ENCODE measurements around the gene LMO3. TPM values are rescaled to one million over a fixed set of nuclear protein-coding genes. Genes with fewer than 3 reads are reported as not detected.

Gene LMO3
- total and polyA plus RNA-seq, 2 donors, result 12.7 to 61.9 TPM

GRCh38 chr12:16568873-16569272 lies 37.1 kb downstream of the LMO3 start:
- WGBS, result 55% methylated on average over 1 of the region's 1 CpG
- DNase-seq (ENCODE audit: low read depth in 6 of 9, low spot score in 9 of 9), result no peak
- H3K27ac ChIP-seq (ENCODE audit: low read depth in 1 of 2, low read length in 1 of 2), result no peak overlapping the region

GRCh38 chr12:16564675-16565074 lies 41.3 kb downstream of the LMO3 start:
- Histone ChIP-seq H3K27me3 (ENCODE audit: control insufficient read depth in 2 of 2, insufficient read depth in 1 of 2, low read length in 1 of 2) (no peaks in the 10 kb centered on the region), H3K36me3 (ENCODE audit: control insufficient read depth in 2 of 2, insufficient read depth in 2 of 2, low read length in 1 of 2) (no peaks in the 10 kb centered on the region), H3K4me3 (ENCODE audit: low read length in 2 of 2) (no peak overlapping the region), H3K27ac (ENCODE audit: low read depth in 1 of 2, low read length in 1 of 2) (no peak overlapping the region), H3K4me1 (ENCODE audit: control insufficient read depth in 2 of 2, insufficient read depth in 2 of 2, low read length in 2 of 2) (no peaks in the 10 kb centered on the region), H3K9me3 (ENCODE audit: control insufficient read depth in 2 of 2, insufficient read depth in 1 of 2, low read length in 1 of 2) (no peaks in the 10 kb centered on the region)
- WGBS, result 68% methylated on average over 1 of the region's 1 CpG
- DNase-seq (ENCODE audit: low read depth in 6 of 9, low spot score in 9 of 9), result no peak

More at GRCh38 chr12:16568873-16569272, 37.1 kb downstream of the LMO3 start:
- no peak overlapping the region for H3K4me3 ChIP-seq (ENCODE audit: low read length in 2 of 2)
- H3K27me3 ChIP-seq (ENCODE audit: control insufficient read depth in 2 of 2, insufficient read depth in 1 of 2, low read length in 1 of 2), result no peaks in the 10 kb centered on the region
- H3K36me3 ChIP-seq (ENCODE audit: control insufficient read depth in 2 of 2, insufficient read depth in 2 of 2, low read length in 1 of 2), result no peaks in the 10 kb centered on the region
- H3K9me3 ChIP-seq (ENCODE audit: control insufficient read depth in 2 of 2, insufficient read depth in 1 of 2, low read length in 1 of 2), result no peaks in the 10 kb centered on the region
- H3K4me1 ChIP-seq (ENCODE audit: control insufficient read depth in 2 of 2, insufficient read depth in 2 of 2, low read length in 2 of 2), result no peaks in the 10 kb centered on the region

GRCh38 chr12:16563504-16563903 lies 42.5 kb downstream of the LMO3 start:
- 66% methylated on average over 3 of the region's 3 CpGs for WGBS
- no peaks in the 10 kb centered on the region for H3K27me3 ChIP-seq (ENCODE audit: control insufficient read depth in 2 of 2, insufficient read depth in 1 of 2, low read length in 1 of 2)
- H3K27ac ChIP-seq (ENCODE audit: low read depth in 1 of 2, low read length in 1 of 2), result no peak overlapping the region
- no peak overlapping the region for H3K4me3 ChIP-seq (ENCODE audit: low read length in 2 of 2)
- H3K36me3 ChIP-seq (ENCODE audit: control insufficient read depth in 2 of 2, insufficient read depth in 2 of 2, low read length in 1 of 2), result no peaks in the 10 kb centered on the region
- H3K4me1 ChIP-seq (ENCODE audit: control insufficient read depth in 2 of 2, insufficient read depth in 2 of 2, low read length in 2 of 2), result no peaks in the 10 kb centered on the region
- H3K9me3 ChIP-seq (ENCODE audit: control insufficient read depth in 2 of 2, insufficient read depth in 1 of 2, low read length in 1 of 2), result no peaks in the 10 kb centered on the region
- DNase-seq (ENCODE audit: low read depth in 6 of 9, low spot score in 9 of 9), result no peak

GRCh38 chr12:16562921-16563320 lies 43.0 kb downstream of the LMO3 start:
- DNase-seq (ENCODE audit: low read depth in 6 of 9, low spot score in 9 of 9), result no peak
- 92% methylated on average over 6 of the region's 6 CpGs for WGBS
- Histone ChIP-seq H3K27me3 (ENCODE audit: control insufficient read depth in 2 of 2, insufficient read depth in 1 of 2, low read length in 1 of 2) (no peaks in the 10 kb centered on the region), H3K9me3 (ENCODE audit: control insufficient read depth in 2 of 2, insufficient read depth in 1 of 2, low read length in 1 of 2) (no peaks in the 10 kb centered on the region), H3K36me3 (ENCODE audit: control insufficient read depth in 2 of 2, insufficient read depth in 2 of 2, low read length in 1 of 2) (no peaks in the 10 kb centered on the region), H3K4me1 (ENCODE audit: control insufficient read depth in 2 of 2, insufficient read depth in 2 of 2, low read length in 2 of 2) (no peaks in the 10 kb centered on the region), H3K4me3 (ENCODE audit: low read length in 2 of 2) (no peak overlapping the region), H3K27ac (ENCODE audit: low read depth in 1 of 2, low read length in 1 of 2) (no peak overlapping the region)

GRCh38 chr12:16562435-16562834 lies 43.5 kb downstream of the LMO3 start:
- 93% methylated on average over 3 of the region's 3 CpGs for WGBS
- Histone ChIP-seq H3K27ac (ENCODE audit: low read depth in 1 of 2, low read length in 1 of 2) (no peak overlapping the region), H3K36me3 (ENCODE audit: control insufficient read depth in 2 of 2, insufficient read depth in 2 of 2, low read length in 1 of 2) (no peaks in the 10 kb centered on the region), H3K4me3 (ENCODE audit: low read length in 2 of 2) (no peak overlapping the region), H3K4me1 (ENCODE audit: control insufficient read depth in 2 of 2, insufficient read depth in 2 of 2, low read length in 2 of 2) (no peaks in the 10 kb centered on the region), H3K27me3 (ENCODE audit: control insufficient read depth in 2 of 2, insufficient read depth in 1 of 2, low read length in 1 of 2) (no peaks in the 10 kb centered on the region), H3K9me3 (ENCODE audit: control insufficient read depth in 2 of 2, insufficient read depth in 1 of 2, low read length in 1 of 2) (no peaks in the 10 kb centered on the region)
- DNase-seq (ENCODE audit: low read depth in 6 of 9, low spot score in 9 of 9), result no peak

GRCh38 chr12:16560273-16560672 lies 45.7 kb downstream of the LMO3 start:
- no peaks in the 10 kb centered on the region for H3K9me3 ChIP-seq (ENCODE audit: control insufficient read depth in 2 of 2, insufficient read depth in 1 of 2, low read length in 1 of 2)
- H3K4me1 ChIP-seq (ENCODE audit: control insufficient read depth in 2 of 2, insufficient read depth in 2 of 2, low read length in 2 of 2), result no peaks in the 10 kb centered on the region
- 71% methylated on average over 5 of the region's 5 CpGs for WGBS
- no peak overlapping the region for H3K4me3 ChIP-seq (ENCODE audit: low read length in 2 of 2)
- H3K27ac ChIP-seq (ENCODE audit: low read depth in 1 of 2, low read length in 1 of 2), result no peak overlapping the region
- H3K27me3 ChIP-seq (ENCODE audit: control insufficient read depth in 2 of 2, insufficient read depth in 1 of 2, low read length in 1 of 2), result no peaks in the 10 kb centered on the region
- DNase-seq (ENCODE audit: low read depth in 6 of 9, low spot score in 9 of 9), result no peak
- H3K36me3 ChIP-seq (ENCODE audit: control insufficient read depth in 2 of 2, insufficient read depth in 2 of 2, low read length in 1 of 2), result no peaks in the 10 kb centered on the region

GRCh38 chr12:16555630-16556029 lies 50.3 kb downstream of the LMO3 start:
- DNase-seq (ENCODE audit: low read depth in 6 of 9, low spot score in 9 of 9), result no peak
- no peaks in the 10 kb centered on the region for H3K9me3 ChIP-seq (ENCODE audit: control insufficient read depth in 2 of 2, insufficient read depth in 1 of 2, low read length in 1 of 2)
- H3K4me3 ChIP-seq (ENCODE audit: low read length in 2 of 2), result no peak overlapping the region
- WGBS, result 18% methylated on average over 7 of the region's 7 CpGs
- no peak overlapping the region for H3K27ac ChIP-seq (ENCODE audit: low read depth in 1 of 2, low read length in 1 of 2)
- no peaks in the 10 kb centered on the region for H3K4me1 ChIP-seq (ENCODE audit: control insufficient read depth in 2 of 2, insufficient read depth in 2 of 2, low read length in 2 of 2)
- no peaks in the 10 kb centered on the region for H3K27me3 ChIP-seq (ENCODE audit: control insufficient read depth in 2 of 2, insufficient read depth in 1 of 2, low read length in 1 of 2)
- no peaks in the 10 kb centered on the region for H3K36me3 ChIP-seq (ENCODE audit: control insufficient read depth in 2 of 2, insufficient read depth in 2 of 2, low read length in 1 of 2)

GRCh38 chr12:16553457-16553856 lies 52.5 kb downstream of the LMO3 start:
- no peak overlapping the region for H3K27ac ChIP-seq (ENCODE audit: low read depth in 1 of 2, low read length in 1 of 2)
- no peaks in the 10 kb centered on the region for H3K4me1 ChIP-seq (ENCODE audit: control insufficient read depth in 2 of 2, insufficient read depth in 2 of 2, low read length in 2 of 2)
- H3K27me3 ChIP-seq (ENCODE audit: control insufficient read depth in 2 of 2, insufficient read depth in 1 of 2, low read length in 1 of 2), result no peaks in the 10 kb centered on the region
- no peaks in the 10 kb centered on the region for H3K9me3 ChIP-seq (ENCODE audit: control insufficient read depth in 2 of 2, insufficient read depth in 1 of 2, low read length in 1 of 2)
- H3K4me3 ChIP-seq (ENCODE audit: low read length in 2 of 2), result no peak overlapping the region
- no peaks in the 10 kb centered on the region for H3K36me3 ChIP-seq (ENCODE audit: control insufficient read depth in 2 of 2, insufficient read depth in 2 of 2, low read length in 1 of 2)
- WGBS, result 83% methylated on average over 3 of the region's 3 CpGs
- DNase-seq (ENCODE audit: low read depth in 6 of 9, low spot score in 9 of 9), result no peak

- no peak for DNase-seq (ENCODE audit: low read depth in 6 of 9, low spot score in 9 of 9)
- H3K27ac ChIP-seq (ENCODE audit: low read depth in 1 of 2, low read length in 1 of 2), result no peak overlapping the region
- no peaks in the 10 kb centered on the region for H3K9me3 ChIP-seq (ENCODE audit: control insufficient read depth in 2 of 2, insufficient read depth in 1 of 2, low read length in 1 of 2)
- no peak overlapping the region for H3K4me3 ChIP-seq (ENCODE audit: low read length in 2 of 2)
- H3K27me3 ChIP-seq (ENCODE audit: control insufficient read depth in 2 of 2, insufficient read depth in 1 of 2, low read length in 1 of 2), result no peaks in the 10 kb centered on the region
- H3K36me3 ChIP-seq (ENCODE audit: control insufficient read depth in 2 of 2, insufficient read depth in 2 of 2, low read length in 1 of 2), result no peaks in the 10 kb centered on the region
- no peaks in the 10 kb centered on the region for H3K4me1 ChIP-seq (ENCODE audit: control insufficient read depth in 2 of 2, insufficient read depth in 2 of 2, low read length in 2 of 2)
Observed at GRCh38 chr12:16552301-16552700, 53.7 kb downstream of the LMO3 start.

GRCh38 chr12:16545836-16546235 lies 60.1 kb downstream of the LMO3 start:
- Histone ChIP-seq H3K9me3 (ENCODE audit: control insufficient read depth in 2 of 2, insufficient read depth in 1 of 2, low read length in 1 of 2) (no peaks in the 10 kb centered on the region), H3K27me3 (ENCODE audit: control insufficient read depth in 2 of 2, insufficient read depth in 1 of 2, low read length in 1 of 2) (no peaks in the 10 kb centered on the region), H3K36me3 (ENCODE audit: control insufficient read depth in 2 of 2, insufficient read depth in 2 of 2, low read length in 1 of 2) (no peaks in the 10 kb centered on the region), H3K27ac (ENCODE audit: low read depth in 1 of 2, low read length in 1 of 2) (no peak overlapping the region), H3K4me1 (ENCODE audit: control insufficient read depth in 2 of 2, insufficient read depth in 2 of 2, low read length in 2 of 2) (no peaks in the 10 kb centered on the region), H3K4me3 (ENCODE audit: low read length in 2 of 2) (no peak overlapping the region)
- 92% methylated on average over 3 of the region's 3 CpGs for WGBS
- DNase-seq (ENCODE audit: low read depth in 6 of 9, low spot score in 9 of 9), result no peak

All from thymus (tissue), 11 donors.